Ishikawa (cell line): ENCODE data around the gene COP1.

ENCODE experiments used
- CEBPB ChIP-seq: IDR thresholded peaks from 2 replicates; pipeline ENCODE4 v1.6.1; 2012
- CREB1 ChIP-seq: IDR thresholded peaks from 2 replicates; pipeline ENCODE4 v1.6.1; 2012; ENCODE audit warnings: low read depth
- EGR1 ChIP-seq: IDR thresholded peaks from 2 replicates; pipeline ENCODE4 v1.6.1; 2012
- EP300 ChIP-seq: IDR thresholded peaks from 2 replicates; pipeline ENCODE4 v1.6.1; 2012; ENCODE audit warnings: borderline replicate concordance
- FOXM1 ChIP-seq: IDR thresholded peaks from 2 replicates; pipeline ENCODE4 v1.6.1; 2012; ENCODE audit warnings: low read depth, borderline replicate concordance
- MAX ChIP-seq: IDR thresholded peaks from 2 replicates; pipeline ENCODE4 v1.6.1; 2012
- NFIC ChIP-seq: IDR thresholded peaks from 2 replicates; pipeline ENCODE4 v1.6.1; 2012
- RAD21 ChIP-seq: IDR thresholded peaks from 2 replicates; pipeline ENCODE4 v1.6.1; 2012; ENCODE audit warnings: low read depth
- REST ChIP-seq: IDR thresholded peaks from 2 replicates; pipeline ENCODE4 v1.6.1; 2012; ENCODE audit warnings: low read depth, mild to moderate bottlenecking
- TAF1 ChIP-seq: IDR thresholded peaks from 2 replicates; pipeline ENCODE4 v1.6.1; 2012; ENCODE audit warnings: low read depth, mild to moderate bottlenecking
- TCF12 ChIP-seq: IDR thresholded peaks from 2 replicates; pipeline ENCODE4 v1.6.1; 2012; ENCODE audit warnings: low read depth
- TEAD4 ChIP-seq: IDR thresholded peaks from 2 replicates; pipeline ENCODE4 v1.6.1; 2012
- USF1 ChIP-seq: IDR thresholded peaks from 2 replicates; pipeline ENCODE4 v1.6.1; 2012
- YY1 ChIP-seq: IDR thresholded peaks from 2 replicates; pipeline ENCODE4 v1.6.1; 2012; ENCODE audit warnings: low read depth
- ZBTB7A ChIP-seq: IDR thresholded peaks from 2 replicates; pipeline ENCODE4 v1.6.1; 2012; ENCODE audit warnings: low read depth

The COP1 gene

GRCh38 chr1:175914115-175914514 lies 293.0 kb downstream of the COP1 start:
- TF ChIP-seq TAF1 (no peak), REST (no peak), MAX (no peak), EP300 (no peak), TCF12 (no peak), YY1 (no peak), USF1 (no peak), CEBPB (no peak), TEAD4 (no peak), RAD21 (no peak), EGR1 (no peak), ZBTB7A (no peak), CREB1 (no peak), NFIC (no peak), FOXM1 (no peak)

GRCh38 chr1:175911138-175911537 lies 295.9 kb downstream of the COP1 start:
- TF ChIP-seq EP300 = no peak
- TF ChIP-seq YY1 = no peak
- TF ChIP-seq CREB1 = no peak
- TF ChIP-seq ZBTB7A = no peak
- no peak for TF ChIP-seq TEAD4
- TF ChIP-seq REST = no peak
- TF ChIP-seq NFIC = no peak
- TF ChIP-seq MAX = no peak
- TF ChIP-seq RAD21 = no peak
- TF ChIP-seq TAF1 = no peak
- TF ChIP-seq FOXM1 = no peak
- TF ChIP-seq TCF12 = no peak
- no peak for TF ChIP-seq CEBPB
- no peak for TF ChIP-seq EGR1

- no peak for TF ChIP-seq USF1
- TF ChIP-seq MAX = no peak
- TF ChIP-seq EGR1 = no peak
- no peak for TF ChIP-seq TEAD4
- no peak for TF ChIP-seq CREB1
- TF ChIP-seq TAF1 = no peak
- no peak for TF ChIP-seq YY1
- TF ChIP-seq FOXM1 = no peak
- no peak for TF ChIP-seq TCF12
- no peak for TF ChIP-seq REST
- no peak for TF ChIP-seq NFIC
- TF ChIP-seq ZBTB7A = no peak
- no peak for TF ChIP-seq EP300
- TF ChIP-seq RAD21 = no peak
- no peak for TF ChIP-seq CEBPB
Measured at GRCh38 chr1:175906370-175906769, 300.7 kb downstream of the COP1 start.

- TF ChIP-seq YY1 (no peak), REST (no peak), CREB1 (no peak), ZBTB7A (no peak), TAF1 (no peak), EGR1 (no peak), EP300 (no peak), TCF12 (no peak), NFIC (no peak), RAD21 (no peak), USF1 (no peak), TEAD4 (no peak), CEBPB (no peak), MAX (no peak)
Measured at GRCh38 chr1:175904808-175905207, 302.3 kb downstream of the COP1 start.
